Astrocyte (in vitro differentiated cells and primary cell): ENCODE measurements around the gene PDE3A. TPM values are rescaled to one million over a fixed set of nuclear protein-coding genes. Genes with fewer than 3 reads are reported as not detected.

Experiments used
- DNase-seq: peaks from one replicate; pipeline ENCODE4 v3.0.0-alpha.2; 2010; ENCODE audit warnings: low read depth
- FAIRE-seq: peaks from 2 replicates; lab custom pipeline; 2011; peaks lifted over from hg19 to GRCh38; lab: Jason Lieb, UNC
- H2AFZ ChIP-seq: 2 replicates; pipeline ENCODE4 v1.6.0; 2012; ENCODE audit warnings: low read depth, low read length, inconsistent platforms
- H3K27ac ChIP-seq: 2 replicates; pipeline ENCODE4 v1.5.1; 2011; ENCODE audit warnings: low read depth, low read length, inconsistent platforms
- H3K27me3 ChIP-seq: 2 replicates; pipeline ENCODE4 v1.6.0; 2011; ENCODE audit warnings: low read length, inconsistent platforms; ENCODE audit not compliant: insufficient read depth
- H3K36me3 ChIP-seq: 2 replicates; pipeline ENCODE4 v1.5.1; 2011; ENCODE audit warnings: low read length, inconsistent platforms; ENCODE audit not compliant: insufficient read depth
- H3K4me1 ChIP-seq: 2 replicates; pipeline ENCODE4 v1.5.1; 2011; ENCODE audit warnings: low read length, inconsistent platforms; ENCODE audit not compliant: insufficient read depth
- H3K4me2 ChIP-seq: 2 replicates; pipeline ENCODE4 v1.6.0; 2012; ENCODE audit warnings: low read length, inconsistent platforms
- H3K4me3 ChIP-seq: 2 replicates; pipeline ENCODE4 v1.5.1; 2011; ENCODE audit warnings: low read depth, mild to moderate bottlenecking, low read length, inconsistent platforms; ENCODE audit not compliant: insufficient read depth
- H3K79me2 ChIP-seq: 2 replicates; pipeline ENCODE4 v1.6.0; 2012; ENCODE audit warnings: mild to moderate bottlenecking, low read length, inconsistent platforms; ENCODE audit not compliant: insufficient read depth
- H3K9ac ChIP-seq: 2 replicates; pipeline ENCODE4 v1.6.0; 2012; ENCODE audit warnings: mild to moderate bottlenecking, low read length, inconsistent platforms
- H3K9me3 ChIP-seq: 2 replicates; pipeline ENCODE4 v1.5.1; 2012; ENCODE audit warnings: low read depth, mild to moderate bottlenecking, low read length, inconsistent platforms; ENCODE audit not compliant: insufficient read depth
- H4K20me1 ChIP-seq: 2 replicates; pipeline ENCODE4 v1.6.0; 2012; ENCODE audit warnings: low read length, inconsistent platforms; ENCODE audit not compliant: insufficient read depth
- H3K27ac Mint-ChIP-seq: one replicate; pipeline ENCODE4 v1.8.0; 2021; ENCODE audit warnings: mild to moderate bottlenecking, mixed read lengths; ENCODE audit not compliant: unreplicated experiment
- H3K27me3 Mint-ChIP-seq: one replicate; pipeline ENCODE4 v1.8.0; 2021; ENCODE audit warnings: low read depth, mixed read lengths; ENCODE audit not compliant: unreplicated experiment
- H3K36me3 Mint-ChIP-seq: one replicate; pipeline ENCODE4 v1.8.0; 2021; ENCODE audit warnings: low read depth, mixed read lengths; ENCODE audit not compliant: unreplicated experiment
- H3K4me1 Mint-ChIP-seq: one replicate; pipeline ENCODE4 v1.8.0; 2021; ENCODE audit warnings: low read depth, mixed read lengths; ENCODE audit not compliant: unreplicated experiment
- H3K4me3 Mint-ChIP-seq: one replicate; pipeline ENCODE4 v1.8.0; 2021; ENCODE audit warnings: mild to moderate bottlenecking, moderate library complexity, mixed read lengths; ENCODE audit not compliant: unreplicated experiment
- H3K9me3 Mint-ChIP-seq: one replicate; pipeline ENCODE4 v1.8.0; 2021; ENCODE audit warnings: mild to moderate bottlenecking, mixed read lengths; ENCODE audit not compliant: unreplicated experiment
- EZH2 ChIP-seq: IDR thresholded peaks from 2 replicates; pipeline ENCODE4 v1.6.1; 2012; ENCODE audit warnings: mild to moderate bottlenecking, low read length, inconsistent platforms; ENCODE audit not compliant: insufficient read depth
- total RNA-seq: library from RNA; stranded (reverse); gene quantifications from 2 replicates; pipeline ENCODE4 v1.2.1, GENCODE V29; 2021
- TF ChIP-seq, protein P1 (sequence below): IDR thresholded peaks from 2 replicates; pipeline ENCODE4 v1.5.1; 2011; ENCODE audit warnings: low read depth, mild to moderate bottlenecking, inconsistent platforms, low read length, moderate library complexity; ENCODE audit not compliant: insufficient read depth

PDE3A gene
- total RNA-seq, 1 donor from 2014 or later: 1.7 TPM

GRCh38 chr12:20395791-20396550, 27.6 kb downstream of the PDE3A start:
- no peak overlapping the region for H3K27ac ChIP-seq
- H3K79me2 ChIP-seq: no peaks in the 10 kb centered on the region
- H3K4me1 ChIP-seq: no peaks in the 10 kb centered on the region
- H3K4me3 Mint-ChIP-seq: no peak overlapping the region
- no peak overlapping the region for H2AFZ ChIP-seq
- H3K27me3 ChIP-seq: no peaks in the 10 kb centered on the region
- H3K4me3 ChIP-seq: no peak overlapping the region
- TF ChIP-seq, protein P1, sequence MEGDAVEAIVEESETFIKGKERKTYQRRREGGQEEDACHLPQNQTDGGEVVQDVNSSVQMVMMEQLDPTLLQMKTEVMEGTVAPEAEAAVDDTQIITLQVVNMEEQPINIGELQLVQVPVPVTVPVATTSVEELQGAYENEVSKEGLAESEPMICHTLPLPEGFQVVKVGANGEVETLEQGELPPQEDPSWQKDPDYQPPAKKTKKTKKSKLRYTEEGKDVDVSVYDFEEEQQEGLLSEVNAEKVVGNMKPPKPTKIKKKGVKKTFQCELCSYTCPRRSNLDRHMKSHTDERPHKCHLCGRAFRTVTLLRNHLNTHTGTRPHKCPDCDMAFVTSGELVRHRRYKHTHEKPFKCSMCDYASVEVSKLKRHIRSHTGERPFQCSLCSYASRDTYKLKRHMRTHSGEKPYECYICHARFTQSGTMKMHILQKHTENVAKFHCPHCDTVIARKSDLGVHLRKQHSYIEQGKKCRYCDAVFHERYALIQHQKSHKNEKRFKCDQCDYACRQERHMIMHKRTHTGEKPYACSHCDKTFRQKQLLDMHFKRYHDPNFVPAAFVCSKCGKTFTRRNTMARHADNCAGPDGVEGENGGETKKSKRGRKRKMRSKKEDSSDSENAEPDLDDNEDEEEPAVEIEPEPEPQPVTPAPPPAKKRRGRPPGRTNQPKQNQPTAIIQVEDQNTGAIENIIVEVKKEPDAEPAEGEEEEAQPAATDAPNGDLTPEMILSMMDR: no peak
- TF ChIP-seq EZH2: no peak
- H3K4me2 ChIP-seq: no peak overlapping the region
- H3K9me3 Mint-ChIP-seq: no peaks in the 10 kb centered on the region
- no peak for FAIRE-seq
- H3K9ac ChIP-seq: no peak overlapping the region
- no peaks in the 10 kb centered on the region for H3K27me3 Mint-ChIP-seq
- no peak for DNase-seq
- no peaks in the 10 kb centered on the region for H3K9me3 ChIP-seq
- no peaks in the 10 kb centered on the region for H3K4me1 Mint-ChIP-seq
- no peaks in the 10 kb centered on the region for H3K36me3 Mint-ChIP-seq
- no peak overlapping the region for H3K27ac Mint-ChIP-seq
- no peaks in the 10 kb centered on the region for H4K20me1 ChIP-seq
- H3K36me3 ChIP-seq: no peaks in the 10 kb centered on the region

DNA sequence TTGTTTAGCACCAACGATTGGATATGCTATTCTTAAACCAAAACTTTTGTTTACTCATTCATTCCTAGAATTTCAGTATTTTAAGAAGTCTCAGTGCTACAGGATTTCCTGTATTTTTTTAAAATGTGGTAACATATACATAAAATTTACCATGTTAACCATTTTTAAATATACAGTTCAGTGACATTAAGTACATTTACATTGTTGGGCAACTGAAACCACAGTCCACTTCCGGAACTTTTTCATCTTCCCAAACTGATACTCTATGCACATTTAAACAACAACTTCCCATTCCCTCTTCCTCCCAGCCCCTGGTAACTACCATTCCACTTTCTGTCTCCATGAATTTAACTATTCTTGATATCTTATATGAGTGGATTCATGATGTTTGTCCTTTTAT, 30.3 kb downstream of the PDE3A start:
- H3K9me3 Mint-ChIP-seq: no peaks in the 10 kb centered on the region
- Histone ChIP-seq H3K4me2 (no peak overlapping the region), H2AFZ (no peak overlapping the region), H3K4me1 (no peaks in the 10 kb centered on the region), H3K36me3 (no peaks in the 10 kb centered on the region), H3K79me2 (no peaks in the 10 kb centered on the region), H4K20me1 (no peaks in the 10 kb centered on the region), H3K27ac (no peak overlapping the region), H3K9me3 (no peaks in the 10 kb centered on the region), H3K27me3 (no peaks in the 10 kb centered on the region), H3K4me3 (no peak overlapping the region), H3K9ac (no peak overlapping the region)
- no peak for FAIRE-seq
- H3K27ac Mint-ChIP-seq: no peak overlapping the region
- no peak overlapping the region for H3K4me3 Mint-ChIP-seq
- H3K4me1 Mint-ChIP-seq: no peaks in the 10 kb centered on the region
- no peaks in the 10 kb centered on the region for H3K36me3 Mint-ChIP-seq
- no peak for DNase-seq
- TF ChIP-seq, protein P1: no peak
- no peak for TF ChIP-seq EZH2
- H3K27me3 Mint-ChIP-seq: no peaks in the 10 kb centered on the region

- Histone ChIP-seq H3K4me3 (no peak overlapping the region), H3K36me3 (no peaks in the 10 kb centered on the region), H3K9ac (no peak overlapping the region), H3K4me2 (no peak overlapping the region), H3K27me3 (no peaks in the 10 kb centered on the region), H4K20me1 (no peaks in the 10 kb centered on the region), H3K79me2 (no peaks in the 10 kb centered on the region), H3K27ac (no peak overlapping the region), H3K9me3 (no peaks in the 10 kb centered on the region), H2AFZ (no peak overlapping the region), H3K4me1 (no peaks in the 10 kb centered on the region)
- FAIRE-seq (no peak), DNase-seq (no peak)
- Mint-ChIP-seq H3K36me3 (no peaks in the 10 kb centered on the region), H3K4me1 (no peaks in the 10 kb centered on the region), H3K9me3 (no peaks in the 10 kb centered on the region), H3K27me3 (no peaks in the 10 kb centered on the region), H3K4me3 (no peak overlapping the region), H3K27ac (no peak overlapping the region)
- TF ChIP-seq, protein P1: no peak
- TF ChIP-seq EZH2: no peak
Observed at GRCh38 chr12:20400003-20400402, 31.7 kb downstream of the PDE3A start.
